DND-41 (cell line): ENCODE data around the gene GALNT5.

ENCODE experiments used
- CTCF ChIP-seq: IDR thresholded peaks from 2 replicates; pipeline ENCODE4 v1.5.1; 2012; ENCODE audit warnings: borderline replicate concordance, low read length, moderate library complexity, mild to moderate bottlenecking; ENCODE audit not compliant: poor library complexity, severe bottlenecking; ENCODE audit errors: extremely low read depth
- EZH2 ChIP-seq: IDR thresholded peaks from 3 replicates; pipeline ENCODE4 v1.6.1; 2012; ENCODE audit warnings: borderline replicate concordance, low read depth, mild to moderate bottlenecking, moderate library complexity, low read length, inconsistent platforms; ENCODE audit not compliant: severe bottlenecking

- no peak for TF ChIP-seq CTCF
- TF ChIP-seq EZH2, result no peak
These were observed 72.0 kb downstream of the GALNT5 start for GRCh38 chr2:157329524-157329923.
